ENCODE measurements around the gene HOXD3. TPM values are rescaled to one million over a fixed set of nuclear protein-coding genes. Genes with fewer than 3 reads are reported as not detected.

HOXD3 gene
- total and polyA plus RNA-seq, 2 experiments from 2014 or later = not detected

- H3K4me1 ChIP-seq (ENCODE audit: insufficient read depth) = peaks cover 31% of the 10 kb centered on the region
- H3K27me3 Mint-ChIP-seq (ENCODE audit: insufficient read depth, low read depth, poor library complexity) = peaks cover 96% of the 10 kb centered on the region
These were observed 28.9 kb downstream of the HOXD3 start for GRCh38 chr2:176186024-176186423.

More at GRCh38 chr2:176186024-176186423, 28.9 kb downstream of the HOXD3 start:
- H3K9me3 Mint-ChIP-seq = no peaks in the 10 kb centered on the region
- DNase-seq (ENCODE audit: low spot score) (no peak), ATAC-seq (no peak)
- H3K27ac ChIP-seq (ENCODE audit: low read depth) = no peak overlapping the region
- peak overlapping the region; percentile 36; the same call in 1 of the 3 replicates for H3K4me3 Mint-ChIP-seq
- peaks cover 100% of the 10 kb centered on the region for H3K27me3 ChIP-seq (ENCODE audit: insufficient read depth)
- TF ChIP-seq NANOG (IDR thresholded peaks at IDR 0.05; ENCODE audit: borderline replicate concordance) (no peak), STAT1 (IDR thresholded peaks at IDR 0.05; ENCODE audit: unreplicated experiment) (no peak), ZNF331 (CRISPR knock-in tag; IDR thresholded peaks at IDR 0.05; ENCODE audit: low read depth) (no peak), CTCF (conservative IDR thresholded peaks at IDR 0.05; ENCODE audit: low read depth in 2 of 2) (no peak), ZNF462 (CRISPR knock-in tag; IDR thresholded peaks at IDR 0.05) (no peak), ZNF114 (CRISPR knock-in tag; IDR thresholded peaks at IDR 0.05) (no peak), POLR2AphosphoS5 (IDR thresholded peaks at IDR 0.05; ENCODE audit: low read depth) (no peak), REST (IDR thresholded peaks at IDR 0.05; ENCODE audit: unreplicated experiment) (no peak), EZH2phosphoT487 (IDR thresholded peaks at IDR 0.05; ENCODE audit: unreplicated experiment) (no peak), EZH2 (IDR thresholded peaks at IDR 0.05; ENCODE audit: low read depth, unreplicated experiment) (no peak), ETS1 (IDR thresholded peaks at IDR 0.05) (no peak), JUNB (IDR thresholded peaks at IDR 0.05; ENCODE audit: unreplicated experiment) (no peak), CREB1 (CRISPR knock-in tag; IDR thresholded peaks at IDR 0.05; ENCODE audit: low read depth) (no peak)
- no peaks in the 10 kb centered on the region for H3K9me2 ChIP-seq (ENCODE audit: insufficient read depth)
- no peak overlapping the region for H3K4me3 ChIP-seq
- H3F3A ChIP-seq (replicated peaks; ENCODE audit: low read depth) = peaks cover 17% of the 10 kb centered on the region
- H3K4me1 Mint-ChIP-seq = peaks cover 30% of the 10 kb centered on the region
- H3K27ac Mint-ChIP-seq = no peak overlapping the region
- H2AFZ ChIP-seq = no peak overlapping the region
- H3K36me3 ChIP-seq (ENCODE audit: insufficient read depth) = no peaks in the 10 kb centered on the region
- H3K36me3 Mint-ChIP-seq (ENCODE audit: low read depth) = no peaks in the 10 kb centered on the region
- H3K4me2 ChIP-seq = 0 out of 2 replicates have a peak overlapping the region, but pooled peaks have one; percentile 48
- peaks cover 18% of the 10 kb centered on the region for H4K20me1 ChIP-seq (replicated peaks; ENCODE audit: insufficient read depth)
- no peaks in the 10 kb centered on the region for H3K79me2 ChIP-seq (replicated peaks; ENCODE audit: insufficient read depth)
